Activated CD4-positive, alpha-beta T cell treated with anti-CD3 and anti-CD28 coated beads, Interleukin-2, Interleukin-6, amounts not matched to agents 100 ng/mL and 50 ng/mL, durations not matched to agents 16 hours and 8 hours (primary cell): Measurements from ENCODE around the gene TRIM56.
"Not testable (repeated sequence)": the region's sequence is repeated elsewhere in the genome, so short reads cannot be mapped to it uniquely, and the experiment has no call there.

ENCODE experiments used
- DNase-seq: peaks from one replicate; pipeline ENCODE4 v3.0.0-alpha.2; 2020

The TRIM56 gene, protein sequence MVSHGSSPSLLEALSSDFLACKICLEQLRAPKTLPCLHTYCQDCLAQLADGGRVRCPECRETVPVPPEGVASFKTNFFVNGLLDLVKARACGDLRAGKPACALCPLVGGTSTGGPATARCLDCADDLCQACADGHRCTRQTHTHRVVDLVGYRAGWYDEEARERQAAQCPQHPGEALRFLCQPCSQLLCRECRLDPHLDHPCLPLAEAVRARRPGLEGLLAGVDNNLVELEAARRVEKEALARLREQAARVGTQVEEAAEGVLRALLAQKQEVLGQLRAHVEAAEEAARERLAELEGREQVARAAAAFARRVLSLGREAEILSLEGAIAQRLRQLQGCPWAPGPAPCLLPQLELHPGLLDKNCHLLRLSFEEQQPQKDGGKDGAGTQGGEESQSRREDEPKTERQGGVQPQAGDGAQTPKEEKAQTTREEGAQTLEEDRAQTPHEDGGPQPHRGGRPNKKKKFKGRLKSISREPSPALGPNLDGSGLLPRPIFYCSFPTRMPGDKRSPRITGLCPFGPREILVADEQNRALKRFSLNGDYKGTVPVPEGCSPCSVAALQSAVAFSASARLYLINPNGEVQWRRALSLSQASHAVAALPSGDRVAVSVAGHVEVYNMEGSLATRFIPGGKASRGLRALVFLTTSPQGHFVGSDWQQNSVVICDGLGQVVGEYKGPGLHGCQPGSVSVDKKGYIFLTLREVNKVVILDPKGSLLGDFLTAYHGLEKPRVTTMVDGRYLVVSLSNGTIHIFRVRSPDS

GRCh38 chr7:101085162-101085964 lies at the start of gene TRIM56:
Gene TRIM56, plus strand, starts transcription at chr7:101085481. Its CDS starts 1,832 bp downstream, at chr7:101087313.
- peak; percentile 88 for DNase-seq

GRCh38 chr7:101035941-101036340 lies 49.3 kb upstream of the TRIM56 start:
- no peak for DNase-seq

DNA sequence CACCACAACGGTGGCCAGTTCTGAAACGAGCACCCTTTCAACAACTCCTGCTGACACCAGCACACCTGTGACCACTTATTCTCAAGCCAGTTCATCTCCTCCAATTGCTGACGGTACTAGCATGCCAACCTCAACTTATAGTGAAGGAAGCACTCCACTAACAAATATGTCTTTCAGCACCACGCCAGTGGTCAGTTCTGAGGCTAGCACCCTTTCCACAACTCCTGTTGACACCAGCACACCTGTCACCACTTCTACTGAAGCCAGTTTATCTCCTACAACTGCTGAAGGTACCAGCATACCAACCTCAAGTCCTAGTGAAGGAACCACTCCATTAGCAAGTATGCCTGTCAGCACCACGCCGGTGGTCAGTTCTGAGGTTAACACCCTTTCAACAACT lies 44.0 kb upstream of the TRIM56 start:
- DNase-seq, result not testable (repeated sequence)

- DNase-seq, result peak; percentile 37
These were observed 26.9 kb upstream of the TRIM56 start for GRCh38 chr7:101058355-101058754.

DNA sequence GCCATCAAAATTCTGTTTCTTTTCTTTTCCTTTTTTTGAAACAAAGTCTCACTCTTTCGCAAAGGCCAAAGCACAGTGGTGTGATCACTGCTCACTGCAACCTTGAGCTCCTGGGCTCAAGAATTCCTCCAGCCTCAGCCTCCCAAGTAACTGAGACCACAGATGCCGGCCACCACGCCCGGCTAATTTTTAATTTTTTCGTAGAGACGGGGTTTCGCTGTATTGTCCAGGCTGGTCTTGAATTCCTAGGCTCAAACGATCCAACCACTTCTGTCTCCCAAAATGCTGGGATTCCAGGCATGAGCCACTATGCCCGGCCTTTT lies 25.7 kb upstream of the TRIM56 start:
- DNase-seq, result no peak

- no peak for DNase-seq
These were observed 24.3 kb upstream of the TRIM56 start for GRCh38 chr7:101060992-101061391.

GRCh38 chr7:101064176-101064550 lies 21.1 kb upstream of the TRIM56 start:
- DNase-seq, result not testable (repeated sequence)

DNA sequence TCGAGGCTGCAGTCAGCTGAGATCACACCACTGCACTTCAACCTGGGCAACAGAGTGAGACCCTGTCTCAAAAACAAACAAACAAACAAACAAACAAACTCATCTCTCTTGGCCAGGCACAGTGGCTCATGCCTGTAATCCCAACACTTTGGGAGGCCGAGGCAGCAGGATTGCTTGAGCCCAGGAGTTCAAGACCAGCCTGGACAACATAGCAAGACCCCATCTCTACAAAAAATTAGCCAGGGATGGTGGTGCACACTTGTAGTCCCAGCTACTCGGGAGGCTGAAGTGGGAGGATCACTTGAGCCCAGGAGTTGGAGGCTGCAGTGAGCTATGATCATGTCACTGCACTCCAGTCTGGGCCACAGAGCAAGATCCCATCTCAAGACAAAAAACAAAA lies 20.1 kb upstream of the TRIM56 start:
- DNase-seq, result not testable (repeated sequence)

GRCh38 chr7:101066141-101066832 lies 19.0 kb upstream of the TRIM56 start:
- DNase-seq, result no peak

- DNase-seq, result no peak
These were observed 18.5 kb upstream of the TRIM56 start for GRCh38 chr7:101066833-101067177.

- no peak for DNase-seq
These were observed 16.9 kb upstream of the TRIM56 start for GRCh38 chr7:101068401-101068800.

DNA sequence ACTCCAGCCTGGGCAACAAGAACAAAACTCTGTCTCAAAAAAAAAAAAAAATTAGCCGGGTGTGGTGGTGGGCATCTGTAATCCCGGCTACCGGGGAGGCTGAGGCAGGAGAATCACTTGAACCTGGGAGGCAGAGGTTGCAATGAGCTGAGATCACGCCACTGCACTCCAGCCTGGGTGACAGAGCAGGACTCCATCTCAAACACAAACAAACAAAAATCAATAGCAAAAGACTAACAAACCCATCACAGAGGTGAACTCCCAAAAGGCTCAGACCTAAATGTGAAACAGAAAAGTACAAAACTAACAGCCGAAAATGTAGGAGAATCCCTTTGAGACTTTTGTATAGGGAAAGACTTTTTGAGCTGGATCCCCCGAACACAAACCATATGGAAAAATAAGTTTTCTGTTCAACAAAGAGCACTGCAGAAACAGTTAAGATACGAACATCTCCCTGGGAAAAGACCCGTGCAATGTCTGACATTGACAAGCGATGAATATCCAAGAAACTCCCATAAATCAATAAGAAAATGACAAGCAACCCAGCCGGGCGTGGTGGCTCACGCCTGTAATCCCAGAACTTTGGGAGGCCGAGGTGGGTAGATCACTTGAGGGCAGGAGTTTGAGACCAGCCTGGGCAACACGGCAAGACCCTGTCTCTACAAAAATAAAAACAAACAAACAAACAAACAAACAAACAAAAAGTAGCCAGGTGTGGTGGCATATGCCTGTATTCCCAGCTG lies 13.7 kb upstream of the TRIM56 start:
- DNase-seq, result not testable (repeated sequence)

- DNase-seq, result no peak
These were observed 9.6 kb upstream of the TRIM56 start for GRCh38 chr7:101075646-101076045.

- DNase-seq, result not testable (repeated sequence)
These were observed 9.1 kb upstream of the TRIM56 start for GRCh38 chr7:101076183-101076582.

- DNase-seq, result peak; percentile 89
These were observed 7.8 kb upstream of the TRIM56 start for GRCh38 chr7:101077303-101078086.

- no peak for DNase-seq
These were observed 3.8 kb upstream of the TRIM56 start for GRCh38 chr7:101081432-101081831.

GRCh38 chr7:101084865-101085161 lies 468 bp upstream of the TRIM56 start:
- DNase-seq, result no peak

- no peak for DNase-seq
These were observed 2.2 kb downstream of the TRIM56 start for GRCh38 chr7:101087334-101088068.

DNA sequence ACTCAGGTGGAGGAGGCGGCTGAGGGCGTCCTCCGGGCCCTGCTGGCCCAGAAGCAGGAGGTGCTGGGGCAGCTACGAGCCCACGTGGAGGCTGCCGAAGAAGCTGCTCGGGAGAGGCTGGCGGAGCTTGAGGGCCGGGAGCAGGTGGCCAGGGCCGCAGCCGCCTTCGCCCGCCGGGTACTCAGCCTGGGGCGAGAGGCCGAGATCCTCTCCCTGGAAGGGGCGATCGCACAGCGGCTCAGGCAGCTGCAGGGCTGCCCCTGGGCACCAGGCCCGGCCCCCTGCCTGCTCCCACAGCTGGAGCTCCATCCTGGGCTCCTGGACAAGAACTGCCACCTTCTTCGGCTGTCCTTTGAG lies 2.8 kb downstream of the TRIM56 start:
- DNase-seq, result no peak

GRCh38 chr7:101088858-101089529 lies 3.7 kb downstream of the TRIM56 start:
- DNase-seq, result no peak
